Endothelial cell (in vitro differentiated cells): ENCODE results near the gene MAD1L1. TPM values are rescaled to one million over a fixed set of nuclear protein-coding genes. Genes with fewer than 3 reads are reported as not detected.

ENCODE experiments used
- DNase-seq: peaks from one replicate; pipeline ENCODE4 v3.0.0; 2021; ENCODE audit warnings: low spot score
- H3K27ac Mint-ChIP-seq: one replicate; pipeline ENCODE4 v1.8.0; 2021; ENCODE audit warnings: mixed read lengths, inconsistent platforms; ENCODE audit not compliant: unreplicated experiment
- H3K27me3 Mint-ChIP-seq: one replicate; pipeline ENCODE4 v1.8.0; 2021; ENCODE audit warnings: mild to moderate bottlenecking, moderate library complexity, mixed read lengths, inconsistent platforms; ENCODE audit not compliant: unreplicated experiment
- H3K36me3 Mint-ChIP-seq: one replicate; pipeline ENCODE4 v1.8.0; 2021; ENCODE audit warnings: mild to moderate bottlenecking, low read depth, mixed read lengths, inconsistent platforms; ENCODE audit not compliant: unreplicated experiment
- H3K4me1 Mint-ChIP-seq: one replicate; pipeline ENCODE4 v1.8.0; 2021; ENCODE audit warnings: mild to moderate bottlenecking, mixed read lengths, inconsistent platforms; ENCODE audit not compliant: unreplicated experiment
- H3K4me3 Mint-ChIP-seq: one replicate; pipeline ENCODE4 v1.8.0; 2021; ENCODE audit warnings: mild to moderate bottlenecking, mixed read lengths, inconsistent platforms; ENCODE audit not compliant: unreplicated experiment
- H3K9me3 Mint-ChIP-seq: one replicate; pipeline ENCODE4 v1.8.0; 2021; ENCODE audit warnings: mixed read lengths, inconsistent platforms; ENCODE audit not compliant: unreplicated experiment
- total RNA-seq: library from RNA; stranded (reverse); fragmentation: NEBNext Ultra II Directional; extraction: Animal tissue kit (Norgen Biotek cat#: 25700); gene quantifications from one replicate; pipeline ENCODE4 v1.2.1, GENCODE V29; 2021; ENCODE audit not compliant: unreplicated experiment
- TF ChIP-seq, protein P1 (sequence below): fragments of 200-600 bp; sonication (generic); IDR thresholded peaks from one replicate; pipeline ENCODE4 v1.5.0; 2021; ENCODE audit warnings: antibody characterized with exemption; ENCODE audit not compliant: unreplicated experiment

The MAD1L1 gene
- total RNA-seq, 1 donor from 2014 or later: 43.3 TPM

DNA sequence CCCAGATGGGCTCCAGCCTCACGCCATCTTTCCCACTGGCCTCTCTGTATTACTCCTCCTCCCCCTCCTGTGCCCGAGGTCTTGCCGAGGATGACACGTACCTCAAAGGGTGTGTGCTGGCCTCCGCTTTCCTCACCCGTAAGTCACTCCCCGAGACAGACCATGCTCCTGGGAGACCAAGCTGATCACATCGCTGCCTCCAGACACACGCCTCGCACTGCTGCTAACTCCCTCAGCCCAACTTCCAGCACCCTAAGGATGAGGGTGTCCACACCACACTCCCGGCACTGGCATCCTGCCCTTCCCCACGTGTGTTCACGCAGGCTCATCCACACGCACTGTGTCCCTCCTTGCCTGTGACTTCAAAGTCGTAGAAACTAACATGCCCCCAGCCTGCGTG lies 24.0 kb downstream of the MAD1L1 start:
- no peak for DNase-seq
- Mint-ChIP-seq H3K36me3 (peaks cover 41% of the 10 kb centered on the region), H3K4me1 (no peaks in the 10 kb centered on the region), H3K27me3 (peaks cover 7% of the 10 kb centered on the region), H3K4me3 (no peak overlapping the region), H3K27ac (no peak overlapping the region), H3K9me3 (no peaks in the 10 kb centered on the region)
- TF ChIP-seq, protein P1, sequence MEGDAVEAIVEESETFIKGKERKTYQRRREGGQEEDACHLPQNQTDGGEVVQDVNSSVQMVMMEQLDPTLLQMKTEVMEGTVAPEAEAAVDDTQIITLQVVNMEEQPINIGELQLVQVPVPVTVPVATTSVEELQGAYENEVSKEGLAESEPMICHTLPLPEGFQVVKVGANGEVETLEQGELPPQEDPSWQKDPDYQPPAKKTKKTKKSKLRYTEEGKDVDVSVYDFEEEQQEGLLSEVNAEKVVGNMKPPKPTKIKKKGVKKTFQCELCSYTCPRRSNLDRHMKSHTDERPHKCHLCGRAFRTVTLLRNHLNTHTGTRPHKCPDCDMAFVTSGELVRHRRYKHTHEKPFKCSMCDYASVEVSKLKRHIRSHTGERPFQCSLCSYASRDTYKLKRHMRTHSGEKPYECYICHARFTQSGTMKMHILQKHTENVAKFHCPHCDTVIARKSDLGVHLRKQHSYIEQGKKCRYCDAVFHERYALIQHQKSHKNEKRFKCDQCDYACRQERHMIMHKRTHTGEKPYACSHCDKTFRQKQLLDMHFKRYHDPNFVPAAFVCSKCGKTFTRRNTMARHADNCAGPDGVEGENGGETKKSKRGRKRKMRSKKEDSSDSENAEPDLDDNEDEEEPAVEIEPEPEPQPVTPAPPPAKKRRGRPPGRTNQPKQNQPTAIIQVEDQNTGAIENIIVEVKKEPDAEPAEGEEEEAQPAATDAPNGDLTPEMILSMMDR: no peak

DNA sequence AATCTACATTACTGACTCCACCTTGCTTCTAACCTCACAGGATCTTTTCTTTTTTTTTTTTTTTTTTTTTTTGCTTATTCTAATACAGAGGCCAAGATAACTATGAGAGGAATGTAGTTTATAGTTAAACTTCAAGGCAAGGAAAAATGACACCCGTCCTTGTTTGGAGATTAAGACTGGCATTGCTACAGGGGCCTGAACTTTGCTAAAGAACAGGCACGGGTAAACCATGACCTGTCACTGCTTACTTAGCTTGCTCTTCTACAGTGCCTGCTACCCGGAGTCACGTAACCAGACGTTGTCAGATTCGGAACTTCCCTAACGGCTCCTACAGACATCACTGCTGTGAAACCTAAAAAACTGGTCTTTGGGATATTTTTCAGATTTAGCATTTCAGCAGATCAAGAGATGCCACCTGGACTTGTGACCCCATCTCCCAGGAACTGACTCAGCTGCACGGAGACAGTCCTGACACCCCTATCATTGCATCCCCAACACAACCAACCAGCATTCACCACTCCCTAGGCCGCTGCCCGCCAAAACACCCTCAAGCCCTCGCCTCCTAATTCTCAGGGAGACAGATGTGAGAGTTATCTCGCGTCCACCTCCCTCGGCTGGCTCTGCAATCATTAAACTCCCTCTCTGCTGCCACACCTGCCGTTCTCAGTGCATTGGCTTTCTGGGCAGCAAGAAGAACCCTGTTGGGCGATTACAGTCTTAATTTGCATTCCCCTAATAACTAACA lies 27.5 kb downstream of the MAD1L1 start:
- no peak overlapping the region for H3K4me3 Mint-ChIP-seq
- peaks cover 3% of the 10 kb centered on the region for H3K27me3 Mint-ChIP-seq
- no peaks in the 10 kb centered on the region for H3K9me3 Mint-ChIP-seq
- no peak overlapping the region for H3K27ac Mint-ChIP-seq
- TF ChIP-seq, protein P1: no peak
- DNase-seq: no peak
- H3K36me3 Mint-ChIP-seq: peaks cover 21% of the 10 kb centered on the region
- no peaks in the 10 kb centered on the region for H3K4me1 Mint-ChIP-seq

DNA sequence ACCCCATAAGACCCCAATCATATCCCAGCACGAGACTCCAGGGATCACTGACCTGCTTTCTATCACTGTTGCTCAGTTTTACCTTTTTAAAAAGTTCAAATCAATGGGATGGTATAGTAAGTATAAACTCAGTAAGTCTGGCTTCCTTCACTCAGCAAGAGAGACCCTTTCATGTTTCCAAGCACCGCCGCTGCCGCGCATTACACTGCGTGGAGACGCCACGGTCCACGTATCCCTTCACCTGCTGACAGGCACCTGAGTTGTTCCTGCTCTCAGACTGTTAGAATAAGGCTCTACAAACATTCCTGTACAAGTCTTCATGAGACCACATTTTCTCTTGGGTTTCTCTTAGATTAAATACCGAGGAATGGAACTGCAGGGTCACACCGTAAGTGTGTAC lies 28.3 kb downstream of the MAD1L1 start:
- peaks cover 3% of the 10 kb centered on the region for H3K27me3 Mint-ChIP-seq
- H3K4me3 Mint-ChIP-seq: no peak overlapping the region
- TF ChIP-seq, protein P1: no peak
- H3K36me3 Mint-ChIP-seq: peaks cover 23% of the 10 kb centered on the region
- no peaks in the 10 kb centered on the region for H3K4me1 Mint-ChIP-seq
- no peak for DNase-seq
- H3K9me3 Mint-ChIP-seq: no peaks in the 10 kb centered on the region
- H3K27ac Mint-ChIP-seq: no peak overlapping the region

DNA sequence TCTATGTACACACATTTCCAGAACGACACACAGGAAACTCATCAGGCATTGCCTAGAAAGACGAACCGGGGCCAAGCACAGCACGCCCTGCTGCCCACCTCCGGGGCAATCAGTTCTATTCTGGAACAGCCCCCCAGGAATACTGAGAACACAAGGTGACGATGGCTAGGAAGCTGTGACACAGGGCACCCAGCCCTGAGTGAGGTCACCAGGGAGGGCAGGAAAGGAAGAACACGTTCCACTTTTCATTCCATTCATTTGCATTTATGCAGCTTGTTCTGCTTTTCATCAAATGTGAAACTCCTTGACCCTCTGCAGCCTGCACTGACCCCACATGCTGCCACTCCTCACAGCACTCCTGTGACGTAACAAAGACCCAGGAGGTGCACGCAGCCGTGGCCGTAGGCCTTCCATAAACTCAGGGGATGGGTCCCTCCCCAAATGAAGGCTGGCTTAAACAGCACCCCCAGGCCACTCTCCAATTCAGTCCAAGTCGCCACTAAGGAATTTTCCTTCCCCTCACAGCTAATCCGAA lies 28.9 kb downstream of the MAD1L1 start:
- H3K27ac Mint-ChIP-seq: no peak overlapping the region
- H3K27me3 Mint-ChIP-seq: peaks cover 8% of the 10 kb centered on the region
- H3K4me1 Mint-ChIP-seq: no peaks in the 10 kb centered on the region
- H3K36me3 Mint-ChIP-seq: peaks cover 23% of the 10 kb centered on the region
- no peaks in the 10 kb centered on the region for H3K9me3 Mint-ChIP-seq
- TF ChIP-seq, protein P1: no peak
- H3K4me3 Mint-ChIP-seq: no peak overlapping the region
- no peak for DNase-seq

DNA sequence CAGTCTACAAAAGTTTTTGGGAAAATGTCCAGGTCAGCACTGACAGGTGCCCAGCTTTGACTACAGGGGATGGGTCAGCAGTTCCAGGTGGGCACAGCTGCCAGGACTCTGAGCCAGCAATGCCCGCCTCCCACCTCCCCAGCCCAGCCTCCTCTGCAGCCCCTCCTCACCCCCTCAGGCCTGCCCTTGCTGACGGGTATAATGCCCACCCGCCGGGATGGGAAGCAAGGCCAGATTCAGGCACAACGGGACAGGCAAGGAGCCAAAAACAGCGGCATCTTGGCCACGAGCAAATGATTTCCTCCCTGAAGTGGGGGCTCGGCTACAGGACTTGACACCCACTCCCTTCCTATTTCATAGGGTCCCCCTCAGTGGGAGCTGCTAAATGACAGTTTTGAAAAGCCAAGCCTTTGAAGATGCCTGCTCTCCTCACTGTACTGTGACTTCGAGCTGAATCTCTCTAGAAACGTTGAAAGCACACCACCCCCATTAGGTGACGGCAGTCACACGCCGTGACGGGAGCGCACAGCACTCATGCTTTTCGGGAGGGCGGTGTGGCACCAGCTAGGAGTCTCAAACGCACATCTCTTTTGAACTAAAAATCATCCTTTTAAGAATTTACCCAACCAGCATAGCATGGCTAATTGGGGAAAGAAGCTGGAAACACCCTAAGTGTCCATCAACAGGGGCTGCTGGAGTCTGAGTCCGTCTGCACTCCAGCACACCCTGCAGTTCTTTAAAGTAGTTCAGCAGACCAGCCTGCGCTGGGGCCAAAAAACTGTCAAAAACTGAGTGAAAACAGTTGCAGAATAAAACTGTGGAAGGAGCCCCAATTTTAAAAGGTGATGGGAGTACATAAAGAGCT lies 29.6 kb downstream of the MAD1L1 start:
- peaks cover 21% of the 10 kb centered on the region for H3K36me3 Mint-ChIP-seq
- H3K4me3 Mint-ChIP-seq: no peak overlapping the region
- no peak for DNase-seq
- peaks cover 5% of the 10 kb centered on the region for H3K27me3 Mint-ChIP-seq
- TF ChIP-seq, protein P1: no peak
- H3K9me3 Mint-ChIP-seq: no peaks in the 10 kb centered on the region
- no peak overlapping the region for H3K27ac Mint-ChIP-seq
- no peaks in the 10 kb centered on the region for H3K4me1 Mint-ChIP-seq
